Fibroblast of skin of back (primary cell): ENCODE results near the gene AKAP12.
"Not testable (repeated sequence)": the region's sequence is repeated elsewhere in the genome, so short reads cannot be mapped to it uniquely, and the experiment has no call there.

Source experiments
- DNase-seq: peaks from one replicate; pipeline ENCODE4 v3.0.0-alpha.2; 2013

AKAP12 gene

GRCh38 chr6:151381722-151382121, 142.0 kb downstream of the AKAP12 start:
- no peak for DNase-seq

- DNase-seq = not testable (repeated sequence)
These were observed 142.9 kb downstream of the AKAP12 start for GRCh38 chr6:151382631-151383030.

- DNase-seq = no peak
These were observed 144.4 kb downstream of the AKAP12 start for GRCh38 chr6:151384151-151384550.

- DNase-seq = no peak
These were observed 145.4 kb downstream of the AKAP12 start for GRCh38 chr6:151385177-151385576.

- peak; percentile 89 for DNase-seq
These were observed 147.6 kb downstream of the AKAP12 start for GRCh38 chr6:151387175-151387970.

- no peak for DNase-seq
These were observed 148.5 kb downstream of the AKAP12 start for GRCh38 chr6:151388236-151388635.

GRCh38 chr6:151388997-151389617, 149.3 kb downstream of the AKAP12 start:
- no peak for DNase-seq

- peak; percentile 80 for DNase-seq
These were observed 150.0 kb downstream of the AKAP12 start for GRCh38 chr6:151389618-151390275.

- peak; percentile 99 for DNase-seq
These were observed 150.6 kb downstream of the AKAP12 start for GRCh38 chr6:151390276-151390850.

GRCh38 chr6:151390851-151391470, 151.2 kb downstream of the AKAP12 start:
- DNase-seq = peak; percentile 76

- DNase-seq = peak; percentile 73
These were observed 152.0 kb downstream of the AKAP12 start, which contains the start of gene ZBTB2 for GRCh38 chr6:151391471-151392413. Gene ZBTB2, minus strand, starts transcription at chr6:151391559. Its CDS starts 17,922 bp downstream, at chr6:151373637.

GRCh38 chr6:151392427-151392826, 152.7 kb downstream of the AKAP12 start:
- DNase-seq = no peak

- no peak for DNase-seq
These were observed 153.6 kb downstream of the AKAP12 start for GRCh38 chr6:151393410-151393809.

- DNase-seq = no peak
These were observed 159.9 kb downstream of the AKAP12 start for GRCh38 chr6:151399679-151400078.

- peak; percentile 73 for DNase-seq
These were observed 160.7 kb downstream of the AKAP12 start for GRCh38 chr6:151400473-151400872.

- no peak for DNase-seq
These were observed 162.5 kb downstream of the AKAP12 start for GRCh38 chr6:151402228-151402627.

- no peak for DNase-seq
These were observed 164.1 kb downstream of the AKAP12 start for GRCh38 chr6:151403919-151404308.
